Measurements from ENCODE around the gene DIAPH3. TPM values are rescaled to one million over a fixed set of nuclear protein-coding genes. Genes with fewer than 3 reads are reported as not detected.

DIAPH3 gene
- polyA plus RNA-seq, 1 of the 3 experiments (the other 2 are of a cell fraction) = 5.4 TPM

DNA sequence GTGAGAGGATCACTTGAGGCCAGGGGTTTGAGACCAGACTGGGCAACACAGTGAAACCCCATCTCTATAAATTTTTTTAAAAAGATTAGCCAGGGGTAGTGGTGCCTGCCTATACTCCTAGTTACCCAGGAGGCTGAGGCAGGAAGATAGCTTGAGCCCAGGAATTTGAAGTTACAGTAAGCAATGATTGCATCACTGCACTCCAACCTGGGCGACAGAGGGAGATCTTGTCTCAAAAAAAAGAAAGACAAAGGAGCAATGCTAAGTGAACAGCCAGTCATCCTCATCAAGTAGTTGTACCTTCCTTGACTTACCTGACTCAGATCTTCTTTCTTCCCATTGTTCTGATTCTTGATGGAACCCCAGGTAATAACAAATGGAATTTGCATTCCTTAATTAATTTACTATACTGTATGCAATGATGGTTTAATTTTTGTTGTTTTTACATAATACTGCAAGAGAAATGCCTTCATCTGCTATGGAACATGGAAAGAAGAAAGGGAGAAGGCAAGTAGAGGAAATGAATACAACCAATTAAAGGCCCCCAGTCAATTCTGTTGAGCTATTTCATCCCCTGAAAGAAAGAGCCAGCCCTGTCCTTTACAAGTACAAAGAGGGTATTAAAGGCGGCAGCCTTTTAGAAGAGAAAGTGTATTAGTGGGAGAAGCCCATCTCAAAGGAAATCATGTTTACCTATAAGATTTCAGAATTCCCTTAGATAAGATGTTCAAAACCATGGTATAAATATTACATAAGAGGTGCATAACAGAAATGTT, 316.7 kb downstream of the DIAPH3 start (continued):
- TF ChIP-seq, protein P1, sequence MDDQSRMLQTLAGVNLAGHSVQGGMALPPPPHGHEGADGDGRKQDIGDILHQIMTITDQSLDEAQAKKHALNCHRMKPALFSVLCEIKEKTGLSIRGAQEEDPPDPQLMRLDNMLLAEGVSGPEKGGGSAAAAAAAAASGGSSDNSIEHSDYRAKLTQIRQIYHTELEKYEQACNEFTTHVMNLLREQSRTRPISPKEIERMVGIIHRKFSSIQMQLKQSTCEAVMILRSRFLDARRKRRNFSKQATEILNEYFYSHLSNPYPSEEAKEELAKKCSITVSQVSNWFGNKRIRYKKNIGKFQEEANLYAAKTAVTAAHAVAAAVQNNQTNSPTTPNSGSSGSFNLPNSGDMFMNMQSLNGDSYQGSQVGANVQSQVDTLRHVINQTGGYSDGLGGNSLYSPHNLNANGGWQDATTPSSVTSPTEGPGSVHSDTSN (IDR thresholded peaks at IDR 0.05) = no peak
- TF ChIP-seq, protein P2, sequence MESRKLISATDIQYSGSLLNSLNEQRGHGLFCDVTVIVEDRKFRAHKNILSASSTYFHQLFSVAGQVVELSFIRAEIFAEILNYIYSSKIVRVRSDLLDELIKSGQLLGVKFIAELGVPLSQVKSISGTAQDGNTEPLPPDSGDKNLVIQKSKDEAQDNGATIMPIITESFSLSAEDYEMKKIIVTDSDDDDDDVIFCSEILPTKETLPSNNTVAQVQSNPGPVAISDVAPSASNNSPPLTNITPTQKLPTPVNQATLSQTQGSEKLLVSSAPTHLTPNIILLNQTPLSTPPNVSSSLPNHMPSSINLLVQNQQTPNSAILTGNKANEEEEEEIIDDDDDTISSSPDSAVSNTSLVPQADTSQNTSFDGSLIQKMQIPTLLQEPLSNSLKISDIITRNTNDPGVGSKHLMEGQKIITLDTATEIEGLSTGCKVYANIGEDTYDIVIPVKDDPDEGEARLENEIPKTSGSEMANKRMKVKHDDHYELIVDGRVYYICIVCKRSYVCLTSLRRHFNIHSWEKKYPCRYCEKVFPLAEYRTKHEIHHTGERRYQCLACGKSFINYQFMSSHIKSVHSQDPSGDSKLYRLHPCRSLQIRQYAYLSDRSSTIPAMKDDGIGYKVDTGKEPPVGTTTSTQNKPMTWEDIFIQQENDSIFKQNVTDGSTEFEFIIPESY (IDR thresholded peaks at IDR 0.05; ENCODE audit: borderline replicate concordance, low read depth) = no peak
- TF ChIP-seq EZH2phosphoT487 (IDR thresholded peaks at IDR 0.05; ENCODE audit: borderline replicate concordance, low read depth) (no peak), MEF2A (IDR thresholded peaks at IDR 0.05; ENCODE audit: borderline replicate concordance, low read depth) (no peak)

DNA sequence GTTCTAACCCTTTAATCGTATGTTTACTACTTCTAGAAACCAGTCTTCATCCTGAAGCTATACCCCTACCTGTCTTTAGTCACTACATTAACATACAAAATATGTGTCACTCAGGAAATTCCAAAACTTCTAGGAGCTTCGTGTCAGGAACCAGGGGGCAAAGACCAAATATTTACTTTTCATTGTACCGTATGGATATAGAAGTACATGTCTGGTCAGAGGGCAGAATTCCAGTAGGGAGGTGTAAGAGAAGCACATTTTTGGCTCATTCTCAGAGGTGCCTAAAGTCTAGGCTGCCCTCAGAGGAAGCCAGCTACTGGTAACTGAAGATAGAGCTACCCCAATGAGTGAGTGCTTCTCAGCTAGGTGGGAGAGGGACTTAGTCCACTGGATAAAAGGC, 320.7 kb downstream of the DIAPH3 start:
- ChIA-PET POLR2A (no interaction called here), CTCF (no interaction called here)

More for the DNA sequence above, 320.7 kb downstream of the DIAPH3 start:
- peaks cover 4% of the 10 kb centered on the region for H3F3A ChIP-seq (replicated peaks; ENCODE audit: insufficient read depth)
- 91% methylated on average over 3 of the region's 3 CpGs for WGBS (ENCODE audit: low lambda C conversion rate)
- TF ChIP-seq, protein P3, sequence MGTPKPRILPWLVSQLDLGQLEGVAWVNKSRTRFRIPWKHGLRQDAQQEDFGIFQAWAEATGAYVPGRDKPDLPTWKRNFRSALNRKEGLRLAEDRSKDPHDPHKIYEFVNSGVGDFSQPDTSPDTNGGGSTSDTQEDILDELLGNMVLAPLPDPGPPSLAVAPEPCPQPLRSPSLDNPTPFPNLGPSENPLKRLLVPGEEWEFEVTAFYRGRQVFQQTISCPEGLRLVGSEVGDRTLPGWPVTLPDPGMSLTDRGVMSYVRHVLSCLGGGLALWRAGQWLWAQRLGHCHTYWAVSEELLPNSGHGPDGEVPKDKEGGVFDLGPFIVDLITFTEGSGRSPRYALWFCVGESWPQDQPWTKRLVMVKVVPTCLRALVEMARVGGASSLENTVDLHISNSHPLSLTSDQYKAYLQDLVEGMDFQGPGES (IDR thresholded peaks at IDR 0.05; ENCODE audit: low read depth, low read length) = no peak
- no peak for TF ChIP-seq POLR2AphosphoS5 (IDR thresholded peaks at IDR 0.05; ENCODE audit: low read depth, low read length)
- TF ChIP-seq SMC3 (IDR thresholded peaks at IDR 0.05; ENCODE audit: low read depth, low read length) = no peak
- no peak for TF ChIP-seq RXRA (IDR thresholded peaks at IDR 0.05; ENCODE audit: borderline replicate concordance, low read depth)
- no peak for TF ChIP-seq RFX5 (IDR thresholded peaks at IDR 0.05; ENCODE audit: low read length)
- no peak for TF ChIP-seq FOXM1 (IDR thresholded peaks at IDR 0.05; ENCODE audit: low read depth)
- TF ChIP-seq, protein P4, sequence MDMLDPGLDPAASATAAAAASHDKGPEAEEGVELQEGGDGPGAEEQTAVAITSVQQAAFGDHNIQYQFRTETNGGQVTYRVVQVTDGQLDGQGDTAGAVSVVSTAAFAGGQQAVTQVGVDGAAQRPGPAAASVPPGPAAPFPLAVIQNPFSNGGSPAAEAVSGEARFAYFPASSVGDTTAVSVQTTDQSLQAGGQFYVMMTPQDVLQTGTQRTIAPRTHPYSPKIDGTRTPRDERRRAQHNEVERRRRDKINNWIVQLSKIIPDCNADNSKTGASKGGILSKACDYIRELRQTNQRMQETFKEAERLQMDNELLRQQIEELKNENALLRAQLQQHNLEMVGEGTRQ (IDR thresholded peaks at IDR 0.05; ENCODE audit: borderline replicate concordance, low read depth, low read length) = no peak
- TF ChIP-seq RAD21 (IDR thresholded peaks at IDR 0.05; ENCODE audit: low read length) = no peak
- no peak for TF ChIP-seq ELF1 (IDR thresholded peaks at IDR 0.05)
- no peak for TF ChIP-seq TEAD4 (IDR thresholded peaks at IDR 0.05; ENCODE audit: borderline replicate concordance, insufficient read depth)
- TF ChIP-seq MXI1 (IDR thresholded peaks at IDR 0.05; ENCODE audit: low read depth, low read length) = no peak
- TF ChIP-seq RCOR1 (IDR thresholded peaks at IDR 0.05; ENCODE audit: low read length) = no peak
- TF ChIP-seq, protein P1 (IDR thresholded peaks at IDR 0.05) = no peak
- no peak for TF ChIP-seq TAF1 (IDR thresholded peaks at IDR 0.05; ENCODE audit: borderline replicate concordance, low read depth, low read length)
- no peak for TF ChIP-seq FOSL2 (IDR thresholded peaks at IDR 0.05; ENCODE audit: borderline replicate concordance, low read depth)
- no peaks in the 10 kb centered on the region for H3K9me2 ChIP-seq
- no peaks in the 10 kb centered on the region for H3K79me2 ChIP-seq (ENCODE audit: insufficient read depth)
- no peaks in the 10 kb centered on the region for H3K9me3 ChIP-seq
- H3K27ac ChIP-seq (ENCODE audit: low read depth in 2 of 2, low read length in 1 of 2) = no peak overlapping the region
- H2AFZ ChIP-seq (ENCODE audit: low read depth) = no peak overlapping the region
- no peaks in the 10 kb centered on the region for H4K20me1 ChIP-seq (ENCODE audit: insufficient read depth)
- H3K4me3 ChIP-seq (ENCODE audit: low read depth in 2 of 2, low read length in 1 of 2) = no peak overlapping the region
- no peaks in the 10 kb centered on the region for H3K27me3 ChIP-seq (ENCODE audit: insufficient read depth)
- DNase-seq = no peak
- H3K9ac ChIP-seq = no peak overlapping the region
- H3K36me3 ChIP-seq (replicated peaks in 1 of 2; ENCODE audit: control insufficient read depth in 1 of 2, insufficient read depth in 2 of 2, low read length in 1 of 2) = peaks cover 0 to 7% of the 10 kb centered on the region in 2 experiments
- no peak overlapping the region for H3K4me2 ChIP-seq
- peaks cover 0 to 14% of the 10 kb centered on the region in 2 experiments; a peak in 1 of 4 replicates for H3K4me1 ChIP-seq (ENCODE audit: control insufficient read depth in 1 of 2, insufficient read depth in 2 of 2, low read depth in 1 of 2, low read length in 1 of 2)

Measured in SK-N-SH (cell line).